GM23338 (cell line): ENCODE data around the gene ATP8A1. TPM values are rescaled to one million over a fixed set of nuclear protein-coding genes. Genes with fewer than 3 reads are reported as not detected.

Source experiments
- ATAC-seq: fragments of 200-7000 bp; cut with Tn5 transposase; 3 replicates; pipeline ENCODE4 v1.9.1; 2020
- DNase-seq: peaks from one replicate; pipeline ENCODE4 v3.0.0-alpha.2; 2015; ENCODE audit warnings: low spot score
- H2AFZ ChIP-seq: fragments of 200-600 bp; sonication (generic); 2 replicates; pipeline ENCODE4 v1.8.0; 2016; ENCODE audit warnings: antibody characterized with exemption, mild to moderate bottlenecking, moderate library complexity
- H3F3A ChIP-seq: fragments of 200-600 bp; sonication (generic); replicated peaks from 2 replicates; pipeline ENCODE4 v1.8.0; 2017; ENCODE audit warnings: antibody characterized with exemption, mixed run types, low read depth
- H3K27ac ChIP-seq: fragments of 200-600 bp; sonication (generic); 2 replicates; pipeline ENCODE4 v1.6.1; 2016; ENCODE audit warnings: low read depth
- H3K27me3 ChIP-seq: fragments of 200-600 bp; sonication (generic); 2 replicates; pipeline ENCODE4 v1.8.0; 2016; ENCODE audit warnings: mild to moderate bottlenecking, mixed run types, moderate library complexity; ENCODE audit not compliant: insufficient read depth
- H3K36me3 ChIP-seq: fragments of 200-600 bp; sonication (generic); 2 replicates; pipeline ENCODE4 v1.8.0; 2016; ENCODE audit warnings: mild to moderate bottlenecking; ENCODE audit not compliant: insufficient read depth
- H3K4me1 ChIP-seq: fragments of 200-600 bp; sonication (generic); 2 replicates; pipeline ENCODE4 v1.8.0; 2016; ENCODE audit warnings: mild to moderate bottlenecking, moderate library complexity; ENCODE audit not compliant: insufficient read depth
- H3K4me2 ChIP-seq: fragments of 200-600 bp; sonication (generic); 2 replicates; pipeline ENCODE4 v1.7.1; 2017; ENCODE audit warnings: mixed run types
- H3K4me3 ChIP-seq: fragments of 200-600 bp; sonication (generic); 2 replicates; pipeline ENCODE4 v1.6.1; 2016; ENCODE audit warnings: mixed run types
- H3K79me2 ChIP-seq: fragments of 200-600 bp; sonication (generic); replicated peaks from 2 replicates; pipeline ENCODE4 v1.8.0; 2017; ENCODE audit warnings: mild to moderate bottlenecking; ENCODE audit not compliant: insufficient read depth
- H3K9me2 ChIP-seq: fragments of 200-600 bp; sonication (generic); 2 replicates; pipeline ENCODE4 v1.8.0; 2017; ENCODE audit not compliant: insufficient read depth
- H4K20me1 ChIP-seq: fragments of 200-600 bp; sonication (generic); replicated peaks from 2 replicates; pipeline ENCODE4 v1.8.0; 2017; ENCODE audit warnings: mild to moderate bottlenecking; ENCODE audit not compliant: insufficient read depth
- H3K27ac Mint-ChIP-seq: 2 replicates; pipeline ENCODE4 v1.8.0; 2020; ENCODE audit warnings: inconsistent platforms, mild to moderate bottlenecking, moderate library complexity, mixed read lengths
- H3K27me3 Mint-ChIP-seq: 3 replicates; pipeline ENCODE4 v1.8.0; 2022; ENCODE audit warnings: low read depth, mild to moderate bottlenecking, moderate library complexity, mixed read lengths, inconsistent platforms; ENCODE audit not compliant: insufficient read depth, poor library complexity
- H3K36me3 Mint-ChIP-seq: 3 replicates; pipeline ENCODE4 v1.8.0; 2021; ENCODE audit warnings: low read depth, mild to moderate bottlenecking, inconsistent platforms, moderate library complexity, mixed read lengths
- H3K4me1 Mint-ChIP-seq: 3 replicates; pipeline ENCODE4 v1.8.0; 2020; ENCODE audit warnings: mild to moderate bottlenecking, inconsistent platforms, mixed read lengths
- H3K4me3 Mint-ChIP-seq: 3 replicates; pipeline ENCODE4 v1.8.0; 2021; ENCODE audit warnings: moderate library complexity, mild to moderate bottlenecking, inconsistent platforms, mixed read lengths
- H3K9me3 Mint-ChIP-seq: 3 replicates; pipeline ENCODE4 v1.8.0; 2020; ENCODE audit warnings: moderate library complexity, mild to moderate bottlenecking, inconsistent platforms, mixed read lengths
- CTCF ChIP-seq, 2 experiments: fragments of 200-600 bp in 1 of 2; sonication (generic) in 1 of 2; conservative IDR thresholded peaks; 2 replicates each; pipeline versions ENCODE4 v1.5.1 to v1.6.1; 2016 to 2017; ENCODE audit warnings: antibody characterized with exemption in 2 of 2, low read depth in 2 of 2, mild to moderate bottlenecking in 2 of 2, moderate library complexity in 1 of 2
- ETS1 ChIP-seq: IDR thresholded peaks from 2 replicates; pipeline ENCODE4 v1.6.1; 2016; ENCODE audit warnings: antibody characterized with exemption
- EZH2phosphoT487 ChIP-seq: fragments of 200-600 bp; sonication (generic); IDR thresholded peaks from one replicate; pipeline ENCODE4 v1.8.1; 2018; ENCODE audit warnings: antibody characterized with exemption; ENCODE audit not compliant: unreplicated experiment
- JUNB ChIP-seq: IDR thresholded peaks from one replicate; pipeline ENCODE4 v1.6.1; 2016; ENCODE audit warnings: antibody characterized with exemption; ENCODE audit not compliant: unreplicated experiment
- NANOG ChIP-seq: IDR thresholded peaks from 2 replicates; pipeline ENCODE4 v1.6.1; 2016; ENCODE audit warnings: antibody characterized with exemption, borderline replicate concordance
- POLR2AphosphoS5 ChIP-seq: IDR thresholded peaks from 2 replicates; pipeline ENCODE4 v1.6.1; 2016; ENCODE audit warnings: antibody characterized with exemption, low read depth
- REST ChIP-seq: IDR thresholded peaks from one replicate; pipeline ENCODE4 v1.6.1; 2018; ENCODE audit warnings: antibody characterized with exemption; ENCODE audit not compliant: unreplicated experiment
- ZNF462 ChIP-seq: fragments of 250-450 bp; sonication (Bioruptor Pico); IDR thresholded peaks from 2 replicates; pipeline ENCODE4 v1.5.0; 2020; ENCODE audit warnings: mild to moderate bottlenecking, moderate library complexity
- polyA plus RNA-seq: library from polyadenylated mRNA; unstranded; fragments of >200 nt; fragmentation: Nextera tagmentation; extraction: Ambion mirVana; gene quantifications from 2 replicates; pipeline ENCODE4 v1.2.1, GENCODE V29; 2016
- total RNA-seq: library from RNA; depleted of rRNA; stranded (reverse); fragments of >200 nt; shearing (Covaris generic); gene quantifications from 2 replicates; pipeline ENCODE4 v1.2.3, GENCODE V29; 2014

The ATP8A1 gene
- total and polyA plus RNA-seq, 2 experiments from 2014 or later, result 6.8 to 66.3 TPM

- no peak for DNase-seq
- Mint-ChIP-seq H3K4me1 (peaks cover 47% of the 10 kb centered on the region), H3K36me3 (peaks cover 16% of the 10 kb centered on the region), H3K4me3 (peak overlapping the region; percentile 91), H3K9me3 (peaks cover 11% of the 10 kb centered on the region), H3K27ac (no peak overlapping the region), H3K27me3 (peaks cover 8% of the 10 kb centered on the region)
- Histone ChIP-seq H4K20me1 (no peaks in the 10 kb centered on the region; the same call in 1 of the 2 replicates), H3K27ac (no peak overlapping the region), H3F3A (0 out of 2 replicates have a peak, but pooled peaks cover 4% of the 10 kb centered on the region), H3K79me2 (peaks cover 24% of the 10 kb centered on the region), H3K4me3 (peak overlapping the region; percentile 68), H3K4me1 (peaks cover 25% of the 10 kb centered on the region), H3K4me2 (peak overlapping the region; percentile 91), H2AFZ (peak overlapping the region; percentile 95), H3K9me2 (no peaks in the 10 kb centered on the region), H3K27me3 (peaks cover 7% of the 10 kb centered on the region; the same call in 1 of the 2 replicates), H3K36me3 (no peaks in the 10 kb centered on the region)
- TF ChIP-seq ZNF462 (CRISPR knock-in tag), result no peak
- ATAC-seq, result peak; percentile 27
These were observed 294 bp downstream of the ATP8A1 start for GRCh38 chr4:42656679-42656943.

GRCh38 chr4:42655921-42656678 lies 805 bp downstream of the ATP8A1 start:
- ATAC-seq, result peak; percentile 18
- TF ChIP-seq JUNB, result no peak
- no peak for TF ChIP-seq NANOG
- no peak for TF ChIP-seq REST
- no peak for TF ChIP-seq ETS1
- no peak for TF ChIP-seq EZH2phosphoT487
- no peak for TF ChIP-seq CTCF (conservative IDR thresholded peaks at IDR 0.05; ENCODE audit: low read depth in 2 of 2)
- no peak for TF ChIP-seq POLR2AphosphoS5

More at GRCh38 chr4:42655921-42656678, 805 bp downstream of the ATP8A1 start:
- Histone ChIP-seq H3K36me3 (no peaks in the 10 kb centered on the region), H4K20me1 (no peaks in the 10 kb centered on the region; the same call in 1 of the 2 replicates), H2AFZ (peak overlapping the region; percentile 95), H3K27ac (no peak overlapping the region), H3K9me2 (no peaks in the 10 kb centered on the region), H3F3A (0 out of 2 replicates have a peak, but pooled peaks cover 4% of the 10 kb centered on the region), H3K4me1 (peaks cover 25% of the 10 kb centered on the region), H3K79me2 (peaks cover 28% of the 10 kb centered on the region), H3K4me2 (peak overlapping the region; percentile 91), H3K27me3 (peaks cover 7% of the 10 kb centered on the region; the same call in 1 of the 2 replicates), H3K4me3 (peak overlapping the region; percentile 68)
- Mint-ChIP-seq H3K27ac (no peak overlapping the region), H3K9me3 (peaks cover 16% of the 10 kb centered on the region), H3K4me3 (peak overlapping the region; percentile 91), H3K27me3 (peaks cover 8% of the 10 kb centered on the region), H3K36me3 (peaks cover 22% of the 10 kb centered on the region), H3K4me1 (peaks cover 47% of the 10 kb centered on the region)
- peak; percentile 48 for DNase-seq
